NB4 (cell line): ENCODE measurements around the gene DNAJA4.

Source experiments
- MYC ChIP-seq: IDR thresholded peaks from 2 replicates; pipeline ENCODE4 v1.6.1; 2011; ENCODE audit warnings: low read depth, low read length
- POLR2A ChIP-seq: IDR thresholded peaks from 2 replicates; pipeline ENCODE4 v1.6.1; 2011; ENCODE audit warnings: mild to moderate bottlenecking; ENCODE audit not compliant: insufficient read length; ENCODE audit errors: extremely low read depth
- TF ChIP-seq, protein P1 (sequence below): IDR thresholded peaks from one replicate; pipeline ENCODE4 v1.5.1; 2012; ENCODE audit warnings: low read depth, low read length
- TF ChIP-seq, protein P2 (sequence below): IDR thresholded peaks from 2 replicates; pipeline ENCODE4 v1.6.1; 2011; ENCODE audit warnings: low read depth, low read length

DNA sequence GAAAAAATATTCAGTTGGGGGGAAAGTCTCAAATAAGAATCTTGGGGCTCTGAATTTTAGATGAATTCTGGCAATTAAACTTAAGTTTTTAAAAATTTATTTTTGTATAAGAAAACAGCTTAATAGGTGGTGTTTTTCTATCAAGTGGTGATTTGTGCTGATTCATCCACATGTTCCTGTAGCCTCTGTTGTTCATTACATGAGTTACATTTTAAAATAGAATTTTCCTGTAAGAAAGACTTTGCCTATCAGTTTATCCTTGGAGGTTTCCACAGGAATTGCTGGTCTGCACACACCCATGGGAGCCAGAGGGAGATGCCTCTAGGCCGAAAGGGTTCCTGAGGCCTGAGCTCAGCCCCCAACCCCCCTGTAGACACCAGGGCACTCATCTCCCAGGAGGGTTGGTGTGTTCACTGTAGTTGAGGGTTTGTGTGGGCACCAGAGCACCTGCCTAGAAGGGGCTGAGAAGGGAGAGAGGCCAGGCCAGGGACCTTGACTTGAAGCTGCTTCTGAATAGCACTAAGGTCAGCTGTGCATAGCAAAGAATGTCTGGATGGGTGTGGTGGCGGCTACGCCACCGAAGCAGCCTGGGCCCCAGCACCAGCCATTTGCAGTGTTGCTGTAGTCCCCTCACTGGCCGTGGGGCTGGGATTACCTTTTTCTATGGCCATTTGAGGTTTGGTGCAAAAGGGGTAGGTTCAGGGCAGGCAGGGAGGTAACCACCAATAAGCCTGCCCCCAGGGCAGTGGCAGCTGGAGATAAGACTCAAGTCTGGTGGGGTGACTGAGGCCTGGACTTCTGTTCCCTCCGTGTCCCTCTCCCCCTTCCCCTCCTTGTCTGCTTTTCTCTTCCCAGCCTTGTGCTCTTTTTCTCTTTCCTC, 11.9 kb downstream of the DNAJA4 start:
- TF ChIP-seq, protein P1, sequence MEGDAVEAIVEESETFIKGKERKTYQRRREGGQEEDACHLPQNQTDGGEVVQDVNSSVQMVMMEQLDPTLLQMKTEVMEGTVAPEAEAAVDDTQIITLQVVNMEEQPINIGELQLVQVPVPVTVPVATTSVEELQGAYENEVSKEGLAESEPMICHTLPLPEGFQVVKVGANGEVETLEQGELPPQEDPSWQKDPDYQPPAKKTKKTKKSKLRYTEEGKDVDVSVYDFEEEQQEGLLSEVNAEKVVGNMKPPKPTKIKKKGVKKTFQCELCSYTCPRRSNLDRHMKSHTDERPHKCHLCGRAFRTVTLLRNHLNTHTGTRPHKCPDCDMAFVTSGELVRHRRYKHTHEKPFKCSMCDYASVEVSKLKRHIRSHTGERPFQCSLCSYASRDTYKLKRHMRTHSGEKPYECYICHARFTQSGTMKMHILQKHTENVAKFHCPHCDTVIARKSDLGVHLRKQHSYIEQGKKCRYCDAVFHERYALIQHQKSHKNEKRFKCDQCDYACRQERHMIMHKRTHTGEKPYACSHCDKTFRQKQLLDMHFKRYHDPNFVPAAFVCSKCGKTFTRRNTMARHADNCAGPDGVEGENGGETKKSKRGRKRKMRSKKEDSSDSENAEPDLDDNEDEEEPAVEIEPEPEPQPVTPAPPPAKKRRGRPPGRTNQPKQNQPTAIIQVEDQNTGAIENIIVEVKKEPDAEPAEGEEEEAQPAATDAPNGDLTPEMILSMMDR, result no peak
- TF ChIP-seq POLR2A, result no peak
- TF ChIP-seq, protein P2, sequence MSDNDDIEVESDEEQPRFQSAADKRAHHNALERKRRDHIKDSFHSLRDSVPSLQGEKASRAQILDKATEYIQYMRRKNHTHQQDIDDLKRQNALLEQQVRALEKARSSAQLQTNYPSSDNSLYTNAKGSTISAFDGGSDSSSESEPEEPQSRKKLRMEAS, result no peak
- TF ChIP-seq MYC, result no peak
